Suprapubic skin (tissue), 4 donors: Measurements from ENCODE around the gene KCNAB2. TPM values are rescaled to one million over a fixed set of nuclear protein-coding genes. Genes with fewer than 3 reads are reported as not detected.

Experiments used
- DNase-seq, 2 donors: peaks; one replicate each; pipeline ENCODE4 v3.0.0-alpha.2; 2019; ENCODE audit warnings: low spot score in 2 of 2
- H3K27ac ChIP-seq: fragments of 200-600 bp; sonication (generic); one replicate; pipeline ENCODE4 v1.5.1; 2019
- H3K27me3 ChIP-seq: fragments of 200-600 bp; sonication (generic); one replicate; pipeline ENCODE4 v1.5.1; 2019
- H3K36me3 ChIP-seq: fragments of 200-600 bp; sonication (generic); one replicate; pipeline ENCODE4 v1.5.1; 2019
- H3K4me1 ChIP-seq: fragments of 200-600 bp; sonication (generic); one replicate; pipeline ENCODE4 v1.5.1; 2019
- H3K4me3 ChIP-seq: fragments of 200-600 bp; sonication (generic); one replicate; pipeline ENCODE4 v1.5.1; 2019; ENCODE audit warnings: mild to moderate bottlenecking
- H3K9me3 ChIP-seq: fragments of 200-600 bp; sonication (generic); one replicate; pipeline ENCODE4 v1.5.1; 2019
- EP300 ChIP-seq: sonication (generic); formaldehyde crosslinking; IDR thresholded peaks from one replicate; pipeline ENCODE4 v1.6.1; 2017; ENCODE audit warnings: antibody characterized with exemption
- POLR2A ChIP-seq, 2 donors: fragments of 450-650 bp; IDR thresholded peaks; one replicate each; pipeline ENCODE4 v1.6.1; 2017; ENCODE audit warnings: antibody characterized with exemption in 2 of 2, mild to moderate bottlenecking in 2 of 2, moderate library complexity in 2 of 2
- POLR2AphosphoS5 ChIP-seq, 3 donors: sonication (generic); formaldehyde crosslinking; IDR thresholded peaks; one replicate each; pipeline ENCODE4 v1.6.1; 2017; ENCODE audit warnings: antibody characterized with exemption in 3 of 3
- WGBS: methylation state at CpG from one replicate; pipeline ENCODE4 v1.1.5; 2018; 5-methylcytosine and 5-hydroxymethylcytosine counted together
- total RNA-seq, 4 donors: library from RNA; depleted of rRNA; stranded (reverse); fragments of >200 nt; gene quantifications; one replicate each; pipeline ENCODE4 v1.1.0, GENCODE V29; 2016
- TF ChIP-seq, protein P1 (sequence below), 2 donors: fragments of 200-600 bp in 1 of 2; fragments of 450-650 bp in 1 of 2; sonication (generic) in 1 of 2; IDR thresholded peaks; one replicate each; pipeline ENCODE4 v1.5.1; 2016 to 2019; ENCODE audit warnings: antibody characterized with exemption in 2 of 2, mild to moderate bottlenecking in 1 of 2, moderate library complexity in 1 of 2

KCNAB2 gene
- total RNA-seq, 4 donors from 2014 or later = 13.3 to 17.5 (median 16.2) TPM

DNA sequence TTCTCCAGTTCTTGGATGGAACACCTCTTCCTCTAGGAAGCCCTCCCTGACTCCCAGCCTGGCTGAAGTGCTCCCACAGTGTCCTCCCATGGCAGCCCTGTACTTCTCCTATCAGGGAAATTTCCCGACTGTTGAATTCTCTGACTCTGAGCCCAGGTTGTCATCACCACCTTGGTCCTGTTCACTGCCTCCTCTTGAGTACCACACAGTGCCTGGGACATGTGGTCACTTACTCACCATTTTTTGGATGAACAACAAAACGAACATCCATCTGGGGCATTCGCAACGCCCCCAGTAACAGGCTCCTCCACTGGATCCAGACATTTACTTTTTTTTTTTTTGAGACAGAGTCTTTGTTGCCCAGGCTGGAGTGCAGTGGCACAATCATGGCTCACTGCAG, 97.0 kb downstream of the KCNAB2 start:
- no peak for TF ChIP-seq POLR2A (IDR thresholded peaks at IDR 0.05)
- TF ChIP-seq POLR2AphosphoS5 (IDR thresholded peaks at IDR 0.05) = no peak
- TF ChIP-seq, protein P1, sequence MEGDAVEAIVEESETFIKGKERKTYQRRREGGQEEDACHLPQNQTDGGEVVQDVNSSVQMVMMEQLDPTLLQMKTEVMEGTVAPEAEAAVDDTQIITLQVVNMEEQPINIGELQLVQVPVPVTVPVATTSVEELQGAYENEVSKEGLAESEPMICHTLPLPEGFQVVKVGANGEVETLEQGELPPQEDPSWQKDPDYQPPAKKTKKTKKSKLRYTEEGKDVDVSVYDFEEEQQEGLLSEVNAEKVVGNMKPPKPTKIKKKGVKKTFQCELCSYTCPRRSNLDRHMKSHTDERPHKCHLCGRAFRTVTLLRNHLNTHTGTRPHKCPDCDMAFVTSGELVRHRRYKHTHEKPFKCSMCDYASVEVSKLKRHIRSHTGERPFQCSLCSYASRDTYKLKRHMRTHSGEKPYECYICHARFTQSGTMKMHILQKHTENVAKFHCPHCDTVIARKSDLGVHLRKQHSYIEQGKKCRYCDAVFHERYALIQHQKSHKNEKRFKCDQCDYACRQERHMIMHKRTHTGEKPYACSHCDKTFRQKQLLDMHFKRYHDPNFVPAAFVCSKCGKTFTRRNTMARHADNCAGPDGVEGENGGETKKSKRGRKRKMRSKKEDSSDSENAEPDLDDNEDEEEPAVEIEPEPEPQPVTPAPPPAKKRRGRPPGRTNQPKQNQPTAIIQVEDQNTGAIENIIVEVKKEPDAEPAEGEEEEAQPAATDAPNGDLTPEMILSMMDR (IDR thresholded peaks at IDR 0.05) = no peak
- no peak for TF ChIP-seq EP300
- no peaks in the 10 kb centered on the region for H3K9me3 ChIP-seq
- H3K27me3 ChIP-seq = peaks cover 27% of the 10 kb centered on the region
- H3K36me3 ChIP-seq = no peaks in the 10 kb centered on the region
- no peak overlapping the region for H3K4me3 ChIP-seq
- 74% methylated on average over 4 of the region's 4 CpGs for WGBS
- no peaks in the 10 kb centered on the region for H3K4me1 ChIP-seq
- H3K27ac ChIP-seq = no peak overlapping the region
- no peak for DNase-seq

GRCh38 chr1:6143395-6143794, 97.7 kb downstream of the KCNAB2 start:
- peaks cover 33% of the 10 kb centered on the region for H3K27me3 ChIP-seq
- no peaks in the 10 kb centered on the region for H3K9me3 ChIP-seq
- 100% methylated on average over 2 of the region's 4 CpGs for WGBS

GRCh38 chr1:6144175-6144574, 98.5 kb downstream of the KCNAB2 start:
- no peak for TF ChIP-seq POLR2A (IDR thresholded peaks at IDR 0.05)
- Histone ChIP-seq H3K4me1 (peaks cover 9% of the 10 kb centered on the region), H3K4me3 (no peak overlapping the region), H3K27ac (no peak overlapping the region), H3K27me3 (peaks cover 41% of the 10 kb centered on the region), H3K36me3 (no peaks in the 10 kb centered on the region), H3K9me3 (no peaks in the 10 kb centered on the region)
- DNase-seq = no peak
- 82% methylated on average over 7 of the region's 7 CpGs for WGBS

More at GRCh38 chr1:6143395-6143794, 97.7 kb downstream of the KCNAB2 start:
- no peak for DNase-seq
- Histone ChIP-seq H3K27ac (no peak overlapping the region), H3K36me3 (no peaks in the 10 kb centered on the region), H3K4me3 (no peak overlapping the region), H3K4me1 (peaks cover 2% of the 10 kb centered on the region)
- TF ChIP-seq POLR2A (IDR thresholded peaks at IDR 0.05) = no peak
- TF ChIP-seq EP300 = no peak
- no peak for TF ChIP-seq POLR2AphosphoS5 (IDR thresholded peaks at IDR 0.05)
- TF ChIP-seq, protein P1 (IDR thresholded peaks at IDR 0.05) = no peak

GRCh38 chr1:6144647-6145395, 99.1 kb downstream of the KCNAB2 start:
- Histone ChIP-seq H3K36me3 (no peaks in the 10 kb centered on the region), H3K4me1 (peaks cover 9% of the 10 kb centered on the region), H3K27ac (no peak overlapping the region), H3K27me3 (peaks cover 46% of the 10 kb centered on the region), H3K4me3 (no peak overlapping the region), H3K9me3 (no peaks in the 10 kb centered on the region)
- no peak for DNase-seq
- TF ChIP-seq EP300 (no peak), POLR2A (IDR thresholded peaks at IDR 0.05) (no peak), POLR2AphosphoS5 (IDR thresholded peaks at IDR 0.05) (no peak)
- TF ChIP-seq, protein P1 (IDR thresholded peaks at IDR 0.05) = no peak
- 66% methylated on average over 15 of the region's 16 CpGs for WGBS

- DNase-seq = no peak
- no peak for TF ChIP-seq POLR2AphosphoS5 (IDR thresholded peaks at IDR 0.05)
- TF ChIP-seq, protein P1 (IDR thresholded peaks at IDR 0.05) = no peak
- TF ChIP-seq EP300 = no peak
- no peak for TF ChIP-seq POLR2A (IDR thresholded peaks at IDR 0.05)
- Histone ChIP-seq H3K4me3 (no peak overlapping the region), H3K36me3 (no peaks in the 10 kb centered on the region), H3K27ac (no peak overlapping the region), H3K4me1 (peaks cover 9% of the 10 kb centered on the region), H3K27me3 (peaks cover 47% of the 10 kb centered on the region), H3K9me3 (no peaks in the 10 kb centered on the region)
- 69% methylated on average over 2 of the region's 2 CpGs for WGBS
Measured at GRCh38 chr1:6145396-6145750, 99.7 kb downstream of the KCNAB2 start.
